ENCODE results near the gene MLLT3.

MLLT3 gene

GRCh38 chr9:20625003-20625349, 2.7 kb upstream of the MLLT3 start:
- DNase-seq (ENCODE audit: low spot score), result no peak

DNA sequence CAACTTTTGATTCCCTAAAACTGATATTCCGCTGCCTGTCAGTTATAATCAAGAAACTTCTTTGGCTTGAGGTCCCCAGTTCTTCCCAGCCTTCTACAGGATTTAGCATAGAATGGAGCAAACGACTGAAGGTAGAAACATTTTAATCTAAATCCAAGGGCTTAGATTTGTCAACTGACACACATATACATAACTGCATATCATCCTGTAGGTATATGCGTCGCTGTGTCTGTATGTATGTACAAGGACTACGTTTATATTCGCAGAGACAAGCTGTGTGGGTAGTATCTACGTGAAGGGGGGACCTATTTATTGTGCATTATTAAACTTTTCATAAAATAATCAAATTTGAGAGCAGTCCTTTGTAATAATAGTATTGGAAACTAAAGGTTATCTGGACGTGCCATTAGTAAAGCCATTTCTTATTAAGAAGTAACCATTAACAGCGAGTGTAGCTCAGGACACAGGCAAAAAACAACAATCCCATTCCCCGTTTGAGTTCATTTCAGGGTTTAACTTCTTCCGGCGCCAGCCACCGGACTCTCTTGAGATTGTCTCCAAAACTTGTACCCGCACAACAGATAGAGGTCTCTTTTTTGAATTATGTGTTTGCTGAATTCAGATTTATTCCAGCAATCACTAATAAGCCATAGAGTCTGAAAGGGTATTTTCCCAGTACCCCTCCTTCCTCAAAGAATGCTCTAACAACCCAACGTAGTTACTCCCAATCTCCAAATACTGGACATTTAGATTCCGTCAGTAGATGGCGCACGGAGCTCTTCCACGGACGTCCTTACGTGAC, 2.1 kb upstream of the MLLT3 start:
- peak; percentile 91 for DNase-seq (ENCODE audit: low spot score)

- no peak for DNase-seq (ENCODE audit: low spot score)
Measured at GRCh38 chr9:20623748-20624124, 1.4 kb upstream of the MLLT3 start.

DNA sequence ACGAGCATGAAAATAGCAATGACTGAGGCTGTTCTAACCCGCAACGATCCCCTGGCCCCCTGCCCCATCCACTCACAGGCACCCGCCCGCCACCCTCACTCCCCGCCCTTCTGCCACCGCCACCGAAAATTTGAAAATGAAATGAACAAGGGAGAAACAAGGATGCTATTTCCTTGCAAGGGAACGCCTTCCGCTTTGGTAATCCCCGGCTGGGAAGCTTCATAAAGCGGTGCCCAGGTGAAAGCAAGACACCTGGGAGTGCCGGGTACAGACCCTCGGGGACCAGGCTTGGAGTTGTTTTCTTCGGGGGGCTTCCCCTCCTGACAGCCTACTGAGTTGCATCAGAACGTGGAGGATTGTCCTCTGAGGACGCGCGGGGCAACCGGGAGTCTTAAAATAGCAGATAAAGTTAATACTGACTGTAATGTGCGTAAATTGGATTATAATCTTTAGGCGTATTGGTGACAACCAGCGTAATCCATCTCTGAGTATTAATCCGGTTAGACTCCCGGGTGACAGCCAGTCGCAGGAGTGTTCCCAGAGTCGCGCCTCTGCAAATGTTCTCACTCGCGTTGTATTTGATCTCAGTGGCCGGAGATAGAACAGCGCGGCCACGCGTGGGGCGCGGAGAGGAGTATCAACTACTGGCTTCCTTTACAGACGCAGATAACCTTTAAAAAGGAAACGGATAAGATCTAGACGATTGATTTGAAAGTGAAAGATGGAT, 885 bp upstream of the MLLT3 start:
- peak; percentile 57 for DNase-seq (ENCODE audit: low spot score)

DNA sequence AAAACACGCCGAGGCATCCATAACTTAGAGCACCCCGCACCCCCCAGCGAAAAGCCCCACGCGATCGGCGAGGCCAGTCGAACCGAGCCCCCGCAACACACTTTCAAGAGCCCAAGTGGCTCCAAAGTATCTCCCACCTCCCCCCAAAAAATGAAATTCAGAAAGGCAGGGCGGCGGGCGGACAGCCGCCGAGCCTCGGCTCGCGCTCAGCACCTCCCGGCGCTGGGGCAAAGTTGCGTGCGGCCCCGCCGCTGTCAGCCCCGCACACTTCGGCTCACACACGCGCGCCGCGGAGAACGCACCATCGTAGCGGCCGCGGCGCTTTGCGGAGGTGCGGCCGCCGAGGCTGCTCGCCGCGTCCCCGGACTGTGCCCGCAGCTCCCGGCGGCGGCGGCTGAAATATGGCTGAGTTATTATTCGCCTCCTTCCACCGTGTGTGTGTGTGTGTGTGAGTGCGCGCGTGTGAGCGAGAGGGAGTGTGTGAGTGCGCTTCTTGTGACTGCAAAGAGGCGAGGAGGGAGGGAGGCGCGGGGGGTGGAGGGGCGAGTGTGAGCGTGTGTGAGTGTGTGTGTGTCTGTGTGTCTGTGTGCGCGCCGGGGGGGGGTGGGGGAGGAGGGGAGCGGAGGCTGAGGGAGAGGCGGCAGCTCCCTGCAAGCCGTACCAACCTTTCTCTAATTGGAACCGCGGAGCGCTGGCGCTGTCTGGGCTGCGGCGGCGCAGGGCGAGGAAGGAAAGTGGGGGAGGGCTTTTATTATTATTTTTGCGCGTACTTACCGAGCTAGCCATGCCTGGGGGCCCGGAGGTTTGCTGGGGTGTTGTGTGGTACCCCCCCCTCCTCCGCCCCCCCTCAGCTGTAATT, 599 bp downstream of the MLLT3 start:
- peak; percentile 71 for DNase-seq (ENCODE audit: low spot score)

GRCh38 chr9:20620650-20621470, 1.4 kb downstream of the MLLT3 start:
- peak; percentile 43 for DNase-seq (ENCODE audit: low spot score)

DNA sequence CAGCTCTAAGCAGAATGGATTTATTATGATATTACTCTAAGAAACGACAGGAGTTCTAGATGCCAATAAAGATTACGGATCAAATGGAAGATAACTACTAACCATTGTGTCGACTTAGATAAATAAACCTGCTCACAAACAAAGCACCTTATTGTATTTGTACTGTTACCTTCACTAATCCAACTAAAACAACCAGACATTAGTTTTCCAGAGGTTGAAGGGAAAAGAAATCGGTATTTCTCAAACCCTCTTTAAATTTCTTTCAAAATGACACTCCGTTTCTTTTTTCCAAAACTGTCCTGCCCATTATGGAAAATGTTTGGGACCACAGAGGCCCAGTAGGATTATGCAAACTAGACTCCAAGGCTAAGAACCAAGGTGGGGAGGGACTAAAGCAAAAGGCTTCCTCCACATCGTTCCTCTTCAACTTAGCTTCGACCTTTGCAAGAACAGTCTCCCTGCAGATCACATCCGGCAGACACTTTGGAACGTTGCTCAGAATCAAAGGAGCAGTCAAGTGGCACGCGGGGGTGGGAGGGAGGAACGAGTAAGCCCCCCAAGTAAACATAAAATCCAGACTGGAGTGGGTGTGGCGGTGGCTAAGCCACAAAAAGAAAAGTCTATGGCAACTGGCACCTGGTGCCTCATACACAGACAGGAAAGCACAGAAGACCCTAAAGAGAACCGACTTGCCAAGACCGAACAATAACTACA, 2.7 kb downstream of the MLLT3 start:
- no peak for DNase-seq (ENCODE audit: low spot score)

DNA sequence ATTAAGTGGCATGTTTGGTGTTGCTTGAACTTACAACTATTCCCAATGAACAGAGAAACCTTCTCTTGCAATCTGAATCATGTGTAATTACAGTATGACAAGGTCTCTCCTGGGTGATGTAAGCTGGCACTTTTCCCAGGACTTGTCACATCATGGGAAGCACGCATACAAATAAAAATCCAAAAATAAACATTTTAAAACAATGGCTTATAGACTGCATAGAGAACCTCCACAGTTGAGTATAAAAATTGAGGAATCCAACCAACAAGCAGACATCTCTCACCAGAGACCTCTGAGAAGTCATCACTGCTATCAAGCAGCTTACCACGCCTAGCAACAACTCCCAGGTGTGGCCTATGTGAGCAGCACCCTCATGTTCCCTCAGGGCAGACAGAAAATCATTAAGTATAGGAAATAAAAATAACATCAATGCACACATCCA, 3.9 kb downstream of the MLLT3 start:
- no peak for DNase-seq (ENCODE audit: low spot score)

- DNase-seq (ENCODE audit: low spot score), result no peak
Measured at GRCh38 chr9:20616808-20617207, 5.5 kb downstream of the MLLT3 start.

DNA sequence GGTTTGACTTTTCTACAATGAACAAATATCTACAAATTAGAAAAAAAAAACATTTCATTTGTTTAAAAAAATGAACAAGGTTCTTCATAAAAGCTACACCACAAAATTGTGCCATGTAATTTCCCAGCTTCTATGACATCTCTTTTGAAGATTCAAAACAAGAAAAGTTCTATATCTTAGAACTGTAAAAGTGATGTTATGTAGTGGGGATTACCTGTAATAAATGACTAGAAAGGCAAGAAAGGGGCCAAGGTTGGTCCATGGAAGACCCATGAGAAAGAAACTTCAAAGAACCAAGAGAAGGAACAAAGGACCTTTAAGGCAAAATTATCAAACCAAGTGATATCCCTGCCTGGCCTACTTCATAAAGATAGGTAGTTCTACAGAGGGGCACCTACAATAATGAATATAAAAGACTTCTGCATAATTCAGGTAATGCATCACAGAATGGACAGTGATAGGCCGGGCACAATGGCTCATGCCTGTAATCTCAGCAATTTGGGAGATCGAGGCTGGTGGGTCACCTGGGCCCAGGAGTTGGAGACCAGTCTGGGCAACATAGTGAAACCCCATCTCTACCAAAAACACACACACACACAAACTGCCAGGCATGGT, 7.6 kb downstream of the MLLT3 start:
- no peak for DNase-seq (ENCODE audit: low spot score)

GRCh38 chr9:20611691-20612287, 10.5 kb downstream of the MLLT3 start:
- DNase-seq (ENCODE audit: low spot score), result peak; percentile 66

DNA sequence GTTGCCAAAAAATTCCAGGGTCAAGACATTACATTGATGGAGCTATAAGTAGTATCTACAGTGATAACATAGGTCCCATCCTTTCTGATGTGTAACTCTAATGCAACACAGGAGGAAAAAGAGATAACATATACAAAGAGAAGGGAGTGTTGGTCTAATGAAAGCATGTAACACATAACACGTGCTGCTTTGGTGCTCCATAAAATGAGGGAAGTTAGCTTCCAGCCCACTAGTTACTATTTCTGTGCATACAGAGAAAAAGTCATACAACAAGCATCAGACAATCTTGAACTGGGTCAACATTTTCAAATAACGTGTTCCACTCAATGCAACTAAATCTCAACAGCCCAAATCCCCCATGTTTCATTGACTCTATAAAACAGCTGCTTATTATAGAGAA, 11.7 kb downstream of the MLLT3 start:
- no peak for DNase-seq (ENCODE audit: low spot score)

- DNase-seq (ENCODE audit: low spot score), result no peak
Measured at GRCh38 chr9:20608582-20608981, 13.7 kb downstream of the MLLT3 start.

DNA sequence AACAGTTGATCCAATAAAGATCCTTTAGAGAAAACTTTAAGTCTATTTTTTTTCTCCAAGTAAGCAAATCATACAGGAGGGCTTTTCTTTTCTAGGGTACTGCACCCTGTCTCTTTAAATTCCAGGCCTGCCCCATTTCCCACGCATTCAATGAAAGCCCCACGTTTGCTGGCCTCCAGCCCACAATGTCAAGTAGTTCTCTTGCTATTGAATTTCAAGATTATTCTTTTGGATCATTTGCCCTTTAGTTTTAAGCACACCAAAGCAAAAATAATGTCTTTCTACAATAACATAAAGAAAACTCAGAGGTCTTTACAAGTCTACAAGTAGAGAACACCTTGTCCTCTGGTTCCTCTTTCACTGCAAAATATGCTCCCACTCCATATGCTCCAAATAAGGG, 15.6 kb downstream of the MLLT3 start:
- no peak for DNase-seq (ENCODE audit: low spot score)

- DNase-seq (ENCODE audit: low spot score), result peak; percentile 60
Measured at GRCh38 chr9:20604562-20604961, 17.7 kb downstream of the MLLT3 start.

DNA sequence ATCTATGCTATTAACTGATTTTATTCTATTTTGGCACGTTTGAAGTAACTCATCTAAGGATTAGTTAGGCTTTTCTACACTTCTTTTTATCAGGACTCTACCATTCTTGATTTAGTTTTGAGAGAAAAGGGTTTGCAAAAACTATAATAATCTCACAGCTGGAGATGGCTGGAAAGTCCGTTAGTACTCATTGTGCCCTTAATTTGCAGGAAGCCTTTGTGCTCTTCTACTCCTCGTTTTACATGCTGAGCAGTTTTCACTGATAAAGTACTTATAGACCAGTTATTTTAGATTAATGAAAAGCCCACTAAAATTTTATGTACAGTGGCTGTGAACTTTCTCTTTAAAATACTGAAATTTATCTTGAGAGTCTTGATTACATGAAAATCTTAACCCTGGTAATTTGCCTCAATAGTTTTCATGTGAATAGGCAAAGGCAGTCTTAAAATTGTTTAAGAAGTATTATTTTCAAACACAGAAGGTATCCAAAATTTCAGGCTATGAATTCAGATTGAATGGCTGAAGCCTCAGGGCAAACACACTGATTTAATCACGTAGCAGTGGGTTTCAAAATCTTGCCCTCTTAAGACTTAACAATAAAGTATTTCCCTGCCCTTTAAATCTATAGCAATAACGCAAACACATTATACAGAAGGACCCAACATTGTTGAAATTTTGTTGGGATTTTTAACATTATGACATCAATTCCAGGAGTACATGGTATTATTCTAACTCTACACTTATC, 18.6 kb downstream of the MLLT3 start:
- DNase-seq (ENCODE audit: low spot score), result peak; percentile 40

DNA sequence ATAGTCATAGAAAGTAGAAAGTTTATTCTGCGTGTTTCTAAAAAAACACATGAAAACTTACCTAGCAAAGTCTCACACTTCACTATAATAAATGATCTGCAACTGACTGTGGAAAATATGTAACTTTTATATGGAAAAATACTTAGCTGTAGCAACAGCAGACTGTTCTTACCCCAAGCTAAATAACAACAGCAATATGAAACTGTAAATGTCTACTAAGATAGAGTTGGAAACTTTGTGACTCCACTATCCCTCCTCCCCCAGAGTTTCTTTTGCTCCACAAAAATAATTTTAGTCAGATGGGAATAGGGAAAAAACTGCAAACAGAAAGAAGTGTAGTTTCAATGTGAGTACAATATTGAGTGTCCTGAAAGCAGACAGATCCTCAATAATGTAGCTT, 21.0 kb downstream of the MLLT3 start:
- DNase-seq (ENCODE audit: low spot score), result no peak

DNA sequence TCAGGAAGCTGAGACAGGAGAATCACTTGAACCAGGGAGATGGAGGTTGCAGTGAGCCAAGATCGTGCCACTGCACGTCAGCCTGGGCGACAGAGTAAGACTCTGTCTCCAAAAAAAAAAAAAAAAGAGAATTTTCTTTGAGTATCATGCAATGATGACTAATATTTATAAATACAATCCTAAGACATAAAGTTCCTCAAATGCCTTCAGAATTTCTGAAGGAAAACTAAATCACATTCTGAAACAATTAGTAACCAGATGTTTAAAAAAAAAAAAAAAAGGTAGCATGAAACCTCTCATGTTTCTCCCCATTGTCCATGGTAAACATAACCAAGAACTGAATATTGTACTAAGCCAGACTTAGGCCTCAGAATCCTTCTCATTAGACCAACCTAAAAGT, 23.1 kb downstream of the MLLT3 start:
- no peak for DNase-seq (ENCODE audit: low spot score)

GRCh38 chr9:20598367-20598766, 23.9 kb downstream of the MLLT3 start:
- no peak for DNase-seq (ENCODE audit: low spot score)

DNA sequence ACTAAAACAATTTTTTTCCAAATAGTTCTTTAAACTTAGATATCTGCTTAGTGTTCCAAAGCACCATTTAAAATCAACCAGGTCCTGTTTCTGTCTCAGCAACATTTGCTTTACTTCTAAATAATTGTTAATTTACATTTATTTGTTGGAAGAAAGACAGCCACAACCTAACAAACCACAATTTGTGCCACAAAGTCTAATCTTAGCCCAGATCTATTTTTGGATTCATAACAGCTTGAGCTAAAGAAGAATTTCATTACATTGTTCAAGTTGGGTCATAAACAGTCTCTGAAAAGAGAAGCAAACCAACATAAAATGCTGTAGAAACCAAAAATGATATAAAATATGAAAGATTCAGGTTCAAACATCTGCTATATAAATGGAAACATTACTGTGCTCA, 24.4 kb downstream of the MLLT3 start:
- no peak for DNase-seq (ENCODE audit: low spot score)

Measured in NAMALWA (cell line).